ENCODE data around the gene SPOUT1. TPM values are rescaled to one million over a fixed set of nuclear protein-coding genes. Genes with fewer than 3 reads are reported as not detected.

Gene SPOUT1
- total and polyA plus RNA-seq, 2 of the 13 experiments (the other 11 are each of a cell fraction or from before 2014, with no cell fraction given): 39.0 to 45.8 TPM

DNA sequence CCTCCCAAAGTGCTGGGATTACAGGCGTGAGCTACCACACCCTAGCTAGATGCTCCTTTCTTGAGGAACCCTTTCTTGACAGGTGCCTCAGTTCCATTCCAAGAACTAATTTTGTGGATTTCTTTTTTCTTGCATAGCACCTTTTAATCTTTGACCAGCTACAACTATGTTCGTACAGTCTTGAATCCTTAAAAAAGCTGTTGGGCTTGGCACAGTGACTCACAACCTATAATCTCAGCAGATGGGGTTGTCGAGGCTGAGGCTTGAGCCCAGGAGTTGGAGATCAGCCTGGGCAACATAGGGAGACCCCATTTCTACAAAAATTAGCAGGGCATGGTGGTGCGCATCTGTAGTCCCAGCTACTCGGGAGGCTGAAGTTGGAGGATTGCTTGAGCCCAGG lies 56.5 kb downstream of the SPOUT1 start (continued):
- no peak for TF ChIP-seq ZNF569 (CRISPR knock-in tag; IDR thresholded peaks at IDR 0.05; ENCODE audit: borderline replicate concordance)
- TF ChIP-seq NAIF1 (CRISPR knock-in tag; IDR thresholded peaks at IDR 0.05; ENCODE audit: borderline replicate concordance): no peak
- no peak for TF ChIP-seq CCDC6 (CRISPR knock-in tag; IDR thresholded peaks at IDR 0.05)
- TF ChIP-seq CC2D1A (CRISPR knock-in tag; IDR thresholded peaks at IDR 0.05): no peak
- no peak for TF ChIP-seq HDAC6 (IDR thresholded peaks at IDR 0.05; ENCODE audit: low read depth, low read length)

DNA sequence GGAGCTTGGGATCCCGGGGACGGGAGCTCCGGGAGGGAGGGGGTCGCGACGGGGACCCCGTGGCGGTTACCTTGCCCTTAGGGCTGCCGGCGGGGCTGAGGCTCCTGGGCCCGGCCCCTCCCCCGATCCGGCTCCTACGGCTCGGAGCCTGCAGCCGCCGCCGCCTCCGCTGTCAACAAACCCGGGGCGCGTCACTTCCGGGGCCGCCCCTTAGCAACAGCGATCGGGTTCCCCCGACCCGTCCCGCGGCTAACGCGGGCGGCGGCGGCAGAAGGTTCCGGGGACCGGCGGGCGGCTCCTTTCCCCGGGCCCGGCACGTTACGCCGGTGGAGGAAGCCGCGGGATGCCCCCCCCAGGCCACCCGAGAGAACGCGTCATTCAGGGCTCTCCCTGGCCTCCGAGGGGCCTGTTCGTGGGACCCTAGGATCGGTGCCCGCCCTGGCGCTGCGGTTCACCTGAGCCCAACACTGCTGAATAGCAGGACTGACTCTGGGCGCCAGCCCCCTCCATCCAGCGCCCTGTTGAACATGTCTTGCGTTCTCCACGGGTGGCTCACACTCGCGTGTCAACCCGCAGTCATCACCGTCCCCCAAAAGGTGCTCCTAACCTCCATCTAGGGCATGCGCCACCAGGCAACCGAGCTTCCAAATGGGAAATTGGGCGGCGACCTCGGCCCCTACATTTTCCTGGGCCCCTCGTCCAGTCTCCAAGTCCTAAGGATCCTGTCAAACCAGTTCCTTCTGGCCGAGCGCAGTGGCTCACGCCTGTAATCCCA lies 57.7 kb downstream of the SPOUT1 start, which contains the start of gene ZER1:
ZER1 (minus strand) TSS at position 183 of the 775 bp plus-strand sequence. CDS start 16,362 bp downstream, outside the sequence.
- ATAC-seq (peak; percentile 95), FAIRE-seq (no peak), DNase-seq (ENCODE audit: low spot score) (peak; percentile 67)
- Histone ChIP-seq H3K9me3 (ENCODE audit: low read length) (no peaks in the 10 kb centered on the region), H2AFZ (ENCODE audit: low read length) (peak within 1 kb of the TSS; percentile 60), H3K79me2 (ENCODE audit: insufficient read depth, low read length) (peaks cover 16% of the 10 kb centered on the region), H3K27me3 (ENCODE audit: control insufficient read depth in 1 of 2, insufficient read depth in 2 of 2, low read length in 2 of 2) (no peaks in the 10 kb centered on the region; a peak in 1 of 5 replicates), H3K27ac (ENCODE audit: extremely low read length, insufficient read depth, low read length) (peak within 1 kb of the TSS; percentile 68), H4K20me1 (ENCODE audit: insufficient read depth, low read length) (no peaks in the 10 kb centered on the region), H3K4me2 (ENCODE audit: low read depth, low read length) (peak within 1 kb of the TSS; percentile 87), H3K4me1 (ENCODE audit: insufficient read depth, low read length) (peaks cover 19% of the 10 kb centered on the region), H3K4me3 (replicated peaks in 1 of 3; ENCODE audit: insufficient read depth in 1 of 3, low read depth in 2 of 3, low read length in 3 of 3) (peak within 1 kb of the TSS; percentile 80 to 99 (median 96)), H3K36me3 (replicated peaks in 1 of 2; ENCODE audit: control insufficient read depth in 1 of 2, insufficient read depth in 2 of 2, low read length in 2 of 2) (no peaks in the 10 kb centered on the region), H3K9ac (ENCODE audit: insufficient read depth, low read depth, low read length) (peak within 1 kb of the TSS; percentile 79)
- TSS peak; percentile 89 for BruUV-seq (replicated peaks)
- CTCF ChIA-PET (ENCODE audit: low intra/inter-chr PET ratio, low total read pairs): interaction anchor here (1.6 kb wide), 1 partner anchor 39 kb away, joined by 4 read pairs; no protein-coding TSS in a partner anchor
- in situ Hi-C loops (cut with HindIII; ENCODE audit: extremely low pct_ligation_motif_present, low pct_unique_long_range_greater_than_20kb) (no loop called here), intact Hi-C loops (cut with micrococcal nuclease; ENCODE audit: unreplicated experiment) (loop anchor here (1.0 to 2.0 kb wide), 2 partner anchors 15 to 39 kb away; partner anchors contain the start of gene TBC1D13)
- WGBS (ENCODE audit: low lambda C conversion rate): 37% methylated on average over 14 of the region's 72 CpGs
- POLR2A ChIA-PET: interaction anchor here (1.0 to 1.6 kb wide), 7 partner anchors 9 to 136 kb away, joined by 3 to 7 read pairs (median 3); partner anchors contain the start of genes SPOUT1 and TBC1D13
- peak; percentile 40 to 59; a peak in 2 of 4 replicates for TF ChIP-seq EP300 (IDR thresholded peaks at IDR 0.05; ENCODE audit: low read depth in 2 of 2, low read length in 2 of 2)
- TF ChIP-seq EP300 (CRISPR knock-in tag; IDR thresholded peaks at IDR 0.05; ENCODE audit: borderline replicate concordance): 0 out of 2 replicates have a peak, but pooled peaks have one; percentile 28
- TF ChIP-seq TAF15 (IDR thresholded peaks at IDR 0.05; ENCODE audit: low read depth, low read length, poor library complexity, severe bottlenecking): peak; percentile 86
- TF ChIP-seq, protein P1, sequence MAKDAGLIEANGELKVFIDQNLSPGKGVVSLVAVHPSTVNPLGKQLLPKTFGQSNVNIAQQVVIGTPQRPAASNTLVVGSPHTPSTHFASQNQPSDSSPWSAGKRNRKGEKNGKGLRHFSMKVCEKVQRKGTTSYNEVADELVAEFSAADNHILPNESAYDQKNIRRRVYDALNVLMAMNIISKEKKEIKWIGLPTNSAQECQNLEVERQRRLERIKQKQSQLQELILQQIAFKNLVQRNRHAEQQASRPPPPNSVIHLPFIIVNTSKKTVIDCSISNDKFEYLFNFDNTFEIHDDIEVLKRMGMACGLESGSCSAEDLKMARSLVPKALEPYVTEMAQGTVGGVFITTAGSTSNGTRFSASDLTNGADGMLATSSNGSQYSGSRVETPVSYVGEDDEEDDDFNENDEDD (CRISPR knock-in tag; IDR thresholded peaks at IDR 0.05; ENCODE audit: borderline replicate concordance): peak; percentile 57; the same call in 1 of the 2 replicates
- no peak for TF ChIP-seq ZNF562 (CRISPR knock-in tag; IDR thresholded peaks at IDR 0.05; ENCODE audit: borderline replicate concordance)
- no peak for TF ChIP-seq FOXA1 (IDR thresholded peaks at IDR 0.05)
- peak; percentile 86 for TF ChIP-seq FOXA1 (CRISPR knock-in tag; IDR thresholded peaks at IDR 0.05)
- TF ChIP-seq ZNF224 (CRISPR knock-in tag; IDR thresholded peaks at IDR 0.05): 0 out of 2 replicates have a peak, but pooled peaks have one; percentile 63
- peak; percentile 79 for TF ChIP-seq RFX5 (IDR thresholded peaks at IDR 0.05; ENCODE audit: low read depth, low read length)
- TF ChIP-seq CCDC6 (CRISPR knock-in tag; IDR thresholded peaks at IDR 0.05): peak; percentile 89
- TF ChIP-seq ZNF24 (IDR thresholded peaks at IDR 0.05): peak; percentile 65; the same call in 1 of the 2 replicates
- TF ChIP-seq ZSCAN25 (CRISPR knock-in tag; IDR thresholded peaks at IDR 0.05): peak; percentile 79
- TF ChIP-seq HNRNPLL (IDR thresholded peaks at IDR 0.05; ENCODE audit: low read depth, low read length, poor library complexity, severe bottlenecking): peak; percentile 95
- TF ChIP-seq ETV5 (CRISPR knock-in tag; IDR thresholded peaks at IDR 0.05; ENCODE audit: borderline replicate concordance): peak; percentile 78; the same call in 1 of the 2 replicates
- TF ChIP-seq, protein P2, sequence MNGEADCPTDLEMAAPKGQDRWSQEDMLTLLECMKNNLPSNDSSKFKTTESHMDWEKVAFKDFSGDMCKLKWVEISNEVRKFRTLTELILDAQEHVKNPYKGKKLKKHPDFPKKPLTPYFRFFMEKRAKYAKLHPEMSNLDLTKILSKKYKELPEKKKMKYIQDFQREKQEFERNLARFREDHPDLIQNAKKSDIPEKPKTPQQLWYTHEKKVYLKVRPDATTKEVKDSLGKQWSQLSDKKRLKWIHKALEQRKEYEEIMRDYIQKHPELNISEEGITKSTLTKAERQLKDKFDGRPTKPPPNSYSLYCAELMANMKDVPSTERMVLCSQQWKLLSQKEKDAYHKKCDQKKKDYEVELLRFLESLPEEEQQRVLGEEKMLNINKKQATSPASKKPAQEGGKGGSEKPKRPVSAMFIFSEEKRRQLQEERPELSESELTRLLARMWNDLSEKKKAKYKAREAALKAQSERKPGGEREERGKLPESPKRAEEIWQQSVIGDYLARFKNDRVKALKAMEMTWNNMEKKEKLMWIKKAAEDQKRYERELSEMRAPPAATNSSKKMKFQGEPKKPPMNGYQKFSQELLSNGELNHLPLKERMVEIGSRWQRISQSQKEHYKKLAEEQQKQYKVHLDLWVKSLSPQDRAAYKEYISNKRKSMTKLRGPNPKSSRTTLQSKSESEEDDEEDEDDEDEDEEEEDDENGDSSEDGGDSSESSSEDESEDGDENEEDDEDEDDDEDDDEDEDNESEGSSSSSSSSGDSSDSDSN (CRISPR knock-in tag; IDR thresholded peaks at IDR 0.05): peak; percentile 94
